ENCODE measurements around the gene KCNJ11. TPM values are rescaled to one million over a fixed set of nuclear protein-coding genes. Genes with fewer than 3 reads are reported as not detected.

KCNJ11 gene
- polyA plus RNA-seq, 5 donors = 4.4 to 11.9 (median 6.4) TPM

DNA sequence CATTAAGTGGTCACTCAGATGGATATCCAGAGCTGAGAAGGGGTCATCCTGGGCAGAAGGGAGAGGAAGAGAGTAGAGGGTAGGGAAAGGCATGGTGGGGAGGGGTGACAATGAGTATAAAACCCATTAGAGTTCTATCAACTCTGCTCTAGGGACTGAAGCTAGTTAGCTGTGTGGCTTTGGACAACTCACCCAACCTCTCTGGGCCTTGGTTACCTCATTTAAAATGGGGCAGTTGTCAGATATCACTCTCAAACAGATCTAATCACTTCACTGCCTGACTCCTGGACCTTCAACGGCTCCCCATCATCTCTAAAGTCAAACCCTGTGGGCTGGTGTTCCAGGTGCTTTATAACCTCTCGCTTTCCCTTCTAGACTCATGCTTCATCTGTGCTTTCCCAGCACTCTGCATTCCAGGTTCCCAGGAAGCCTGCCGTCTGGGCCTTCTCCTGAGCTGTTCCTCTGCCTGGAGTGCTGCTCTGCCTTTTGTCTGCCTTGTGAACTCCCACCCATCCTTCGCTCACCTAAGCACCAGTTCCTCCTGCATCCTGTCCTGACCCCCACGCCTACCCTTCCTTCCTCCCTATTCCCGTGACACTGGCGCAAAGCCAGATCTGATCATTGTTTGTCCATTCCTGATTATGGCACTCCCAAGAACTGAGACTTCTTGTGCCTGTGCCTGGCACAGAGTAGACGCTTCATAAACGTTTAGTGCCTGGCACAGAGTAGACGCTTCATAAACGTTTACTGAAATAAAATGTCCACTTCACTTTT is 22.3 kb upstream of the KCNJ11 start:
- DNase-seq = no peak

DNA sequence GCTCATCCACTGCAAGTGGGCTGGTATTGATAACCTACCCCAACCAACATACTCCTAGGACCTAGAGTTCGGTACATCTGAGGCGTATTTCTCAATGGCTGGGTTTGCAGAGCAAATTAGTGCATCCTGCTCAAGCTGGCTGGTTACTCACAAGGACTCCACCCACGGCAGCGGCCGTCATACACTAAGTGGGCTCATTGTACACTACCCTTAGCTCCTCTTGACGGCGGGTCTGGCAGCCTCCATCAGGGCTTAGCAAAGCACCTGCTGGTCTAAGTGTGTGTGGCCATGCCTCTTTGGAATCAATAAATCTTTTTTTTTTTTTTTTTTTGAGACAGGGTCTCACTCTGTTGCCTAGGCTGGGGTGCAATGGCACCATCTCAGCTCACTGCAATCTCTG is 20.2 kb upstream of the KCNJ11 start:
- DNase-seq = no peak

DNA sequence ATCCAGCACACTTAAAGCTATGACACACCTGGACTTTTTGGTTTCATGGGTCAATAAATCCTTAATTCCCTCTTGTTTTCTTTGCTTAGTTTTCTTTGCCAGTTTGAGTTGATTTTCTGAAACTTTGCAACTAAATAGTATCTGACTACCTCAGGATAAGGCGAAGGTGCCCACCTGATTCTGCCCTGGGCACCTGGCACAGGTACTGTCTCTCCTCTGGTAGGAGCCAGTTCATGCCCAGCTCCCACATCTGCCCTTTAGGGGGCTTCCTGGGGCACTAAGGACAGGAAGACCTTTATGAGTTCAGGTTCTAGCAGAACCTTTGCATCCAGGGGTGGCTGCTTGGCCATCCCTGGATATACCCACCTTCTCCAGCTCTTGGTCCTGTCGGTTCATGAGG is 19.6 kb upstream of the KCNJ11 start:
- DNase-seq = no peak

- DNase-seq = no peak
These were observed 19.1 kb upstream of the KCNJ11 start for GRCh38 chr11:17407575-17407974.

DNA sequence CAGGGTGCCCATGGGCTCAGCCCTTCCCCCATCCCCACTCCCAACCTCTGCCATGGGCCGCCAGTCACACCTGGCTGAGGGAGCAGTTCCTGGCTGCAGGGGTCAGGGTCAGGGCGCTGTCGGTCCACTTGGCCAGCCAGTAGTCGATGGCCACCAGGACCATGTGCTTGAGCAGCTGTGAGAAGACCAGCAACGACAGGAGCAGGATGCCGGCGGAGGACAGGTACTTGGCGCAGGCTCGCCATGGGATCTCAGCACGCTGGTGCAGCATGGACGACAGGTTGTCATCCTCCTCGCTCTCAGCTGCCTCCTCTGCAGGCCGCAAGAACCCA is 18.3 kb upstream of the KCNJ11 start:
- no peak for DNase-seq

GRCh38 chr11:17406082-17406817 is 17.8 kb upstream of the KCNJ11 start:
- DNase-seq = no peak

- no peak for DNase-seq
These were observed 17.0 kb upstream of the KCNJ11 start for GRCh38 chr11:17405232-17406005.

DNA sequence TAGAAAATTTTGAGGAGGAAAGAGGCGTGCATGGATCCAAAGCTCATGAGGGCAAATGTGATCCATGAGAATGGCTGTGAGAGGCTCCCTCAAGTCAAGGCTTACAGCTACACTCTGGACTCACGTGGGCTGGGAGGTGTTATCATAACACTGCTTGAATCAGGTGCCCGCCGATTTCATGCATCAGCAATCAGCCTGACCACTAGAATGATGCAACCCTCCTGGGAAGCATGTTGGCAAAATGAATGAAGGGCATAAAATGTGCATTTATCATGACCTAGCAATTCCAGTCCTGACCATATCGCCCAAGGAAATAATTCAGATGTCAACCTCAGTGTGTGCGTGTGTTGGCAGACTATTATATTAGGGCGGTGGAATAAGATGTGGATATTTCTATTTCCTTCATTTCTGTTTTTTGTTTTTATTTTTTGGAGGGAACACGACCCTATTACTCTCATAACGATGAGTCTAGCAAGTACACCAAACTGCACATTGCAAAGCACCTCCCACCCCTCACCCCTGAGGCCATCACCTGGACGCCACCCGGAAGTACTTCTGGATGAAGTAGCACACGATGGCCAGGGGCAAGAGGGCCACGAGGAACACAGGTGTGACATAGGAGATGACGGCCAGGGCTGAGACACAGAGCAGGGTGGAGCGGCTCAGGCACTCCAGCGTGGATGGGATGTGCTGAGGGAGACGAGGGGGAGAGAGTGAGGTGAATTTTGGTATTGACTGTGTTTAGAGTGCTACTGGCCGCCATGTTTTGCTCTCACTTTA is 15.7 kb upstream of the KCNJ11 start:
- no peak for DNase-seq

DNA sequence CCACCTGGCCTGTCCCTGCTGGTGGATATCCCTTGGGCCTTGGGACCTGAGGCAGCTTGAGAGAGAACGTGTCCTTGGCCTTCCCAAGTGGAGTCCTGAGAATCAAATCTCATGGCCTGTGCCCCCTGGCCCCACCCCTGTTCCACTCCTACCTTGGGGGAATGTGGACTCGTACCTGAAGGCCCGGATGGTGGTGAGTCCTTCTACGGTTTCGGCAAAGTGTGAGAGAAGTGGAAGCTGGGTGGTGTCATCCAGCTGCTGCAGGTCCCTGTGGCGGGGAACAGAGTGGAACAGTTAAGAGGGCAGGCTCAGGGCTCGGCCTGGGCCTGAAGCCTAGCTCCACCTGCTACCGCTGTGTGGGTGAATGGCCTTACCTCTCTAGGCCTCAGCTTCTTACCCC is 14.0 kb upstream of the KCNJ11 start:
- no peak for DNase-seq

- no peak for DNase-seq
These were observed 13.4 kb upstream of the KCNJ11 start for GRCh38 chr11:17401841-17402240.

- DNase-seq = no peak
These were observed 12.9 kb upstream of the KCNJ11 start for GRCh38 chr11:17401316-17401715.

- no peak for DNase-seq
These were observed 11.8 kb upstream of the KCNJ11 start for GRCh38 chr11:17400048-17400775.

- no peak for DNase-seq
These were observed 10.8 kb upstream of the KCNJ11 start for GRCh38 chr11:17399236-17399635.

DNA sequence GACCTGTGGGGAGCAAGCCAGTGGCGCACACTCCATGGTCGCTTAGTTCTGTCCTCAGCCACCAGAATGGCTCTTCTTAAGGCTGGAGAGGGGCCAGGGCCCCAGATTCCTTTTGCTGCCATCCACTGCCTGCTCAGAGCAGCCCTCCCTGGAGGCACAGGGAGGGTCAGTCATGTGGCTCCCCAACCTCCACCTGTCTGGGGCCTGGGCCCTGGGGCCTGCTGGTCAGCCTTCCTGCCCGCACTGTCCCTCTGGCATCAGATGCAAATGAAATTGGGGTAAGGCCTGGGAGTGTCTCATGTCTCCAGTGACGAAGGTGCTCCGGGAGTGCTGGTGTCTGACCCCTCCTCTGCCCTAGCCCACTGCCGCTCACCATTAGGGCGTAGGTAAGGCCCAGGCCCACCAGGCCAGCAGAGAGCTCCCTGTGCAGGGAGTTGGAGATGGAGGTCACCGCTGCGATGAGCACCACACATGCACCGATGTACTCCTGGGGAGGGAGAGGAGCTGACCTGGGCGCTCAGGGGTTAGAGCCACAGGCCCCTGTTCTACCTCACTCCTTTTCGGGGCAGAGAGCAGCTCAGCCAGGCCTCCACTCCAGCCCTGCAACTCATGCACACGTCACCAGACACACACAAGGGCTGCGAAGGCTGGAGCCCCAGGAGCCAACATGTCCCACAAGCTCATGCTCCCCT is 9.0 kb upstream of the KCNJ11 start:
- DNase-seq = no peak

DNA sequence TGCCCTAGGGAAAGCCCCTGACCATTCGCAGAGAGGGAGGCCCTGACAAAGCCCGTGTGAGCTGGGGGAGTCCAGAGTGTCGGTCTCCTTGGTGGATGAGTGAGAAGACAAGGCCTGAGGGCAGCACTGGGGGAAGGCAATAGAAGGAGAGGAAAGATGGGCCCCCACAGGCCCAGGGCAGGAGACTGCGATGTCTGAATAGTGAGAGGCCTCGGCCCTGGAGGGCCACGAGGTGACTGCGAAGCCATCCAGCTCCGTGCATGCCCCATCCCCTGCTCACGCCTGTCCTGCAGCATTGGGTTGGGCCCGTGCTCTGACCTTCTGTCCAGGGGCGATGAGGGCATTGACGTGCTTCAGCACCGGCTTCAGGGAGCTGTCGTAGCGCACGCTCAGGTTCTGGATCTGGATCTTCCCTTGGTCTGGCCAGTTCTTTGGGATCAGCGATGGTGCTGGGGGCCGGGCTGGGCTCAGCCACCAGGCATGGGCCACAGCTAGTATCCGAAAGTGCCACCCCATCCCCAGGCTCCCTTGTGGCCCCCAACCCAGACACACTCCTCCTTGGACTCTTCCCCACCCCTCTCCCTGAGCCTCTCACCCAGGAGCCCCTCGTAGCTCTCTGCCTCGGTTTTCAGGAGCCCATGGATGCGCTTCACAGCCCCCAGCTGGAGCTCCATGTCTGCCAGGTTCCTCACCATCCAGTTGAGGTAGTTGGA is 8.3 kb upstream of the KCNJ11 start:
- DNase-seq = no peak

- DNase-seq = no peak
These were observed 7.5 kb upstream of the KCNJ11 start for GRCh38 chr11:17395978-17396377.

GRCh38 chr11:17395554-17395961 is 7.1 kb upstream of the KCNJ11 start:
- DNase-seq = no peak

GRCh38 chr11:17394743-17395390 is 6.4 kb upstream of the KCNJ11 start:
- DNase-seq = no peak

DNA sequence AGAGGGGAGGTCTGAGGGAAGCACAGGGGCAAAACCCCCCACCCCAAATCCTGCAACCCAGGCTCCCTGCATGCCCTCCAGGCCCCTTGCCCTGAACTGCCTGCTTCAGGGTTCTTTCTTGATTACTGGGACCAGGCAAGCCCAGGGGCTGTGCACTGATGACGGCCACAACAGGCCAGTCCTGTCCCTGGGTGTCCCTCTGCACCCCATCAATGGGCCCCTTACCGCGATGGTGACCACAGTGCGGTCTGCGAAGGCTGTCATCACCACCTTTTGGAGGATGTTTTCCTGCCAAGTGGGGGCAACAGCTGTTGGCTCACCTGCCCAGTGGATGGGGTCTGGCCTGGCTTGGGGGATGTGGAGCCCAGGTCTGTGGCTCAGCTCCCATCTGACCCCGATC is 5.0 kb upstream of the KCNJ11 start:
- DNase-seq = no peak

All from right lung (tissue), 5 donors.